ENCODE data around the gene RPP38. TPM values are rescaled to one million over a fixed set of nuclear protein-coding genes. Genes with fewer than 3 reads are reported as not detected.
A peak's percentile ranks its signal among the peaks of the same experiment; 100 is the strongest.

The RPP38 gene
- total RNA-seq, 2 experiments from 2014 or later: 27.8 to 28.5 TPM

DNA sequence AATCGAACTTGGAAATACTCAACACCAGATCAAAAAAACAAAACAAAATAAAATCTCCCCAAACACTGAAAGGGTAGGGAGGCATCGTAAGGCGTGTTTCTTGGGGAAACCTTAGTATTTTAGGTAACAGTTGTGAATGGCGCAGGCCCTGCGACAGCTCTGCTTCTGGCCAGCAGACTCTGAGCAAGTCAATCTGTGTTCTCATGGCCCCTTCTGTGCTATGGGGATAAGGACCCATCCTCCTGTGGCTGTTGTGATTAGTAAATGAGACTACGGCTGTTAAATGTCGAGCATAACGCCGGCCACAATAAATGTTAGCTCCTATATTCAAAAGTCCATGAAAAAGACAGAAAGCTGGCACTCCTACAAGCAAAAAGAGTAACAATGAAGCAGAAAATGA is 27.0 kb downstream of the RPP38 start:
- H3K27ac Mint-ChIP-seq: peak overlapping the region; percentile 62

DNA sequence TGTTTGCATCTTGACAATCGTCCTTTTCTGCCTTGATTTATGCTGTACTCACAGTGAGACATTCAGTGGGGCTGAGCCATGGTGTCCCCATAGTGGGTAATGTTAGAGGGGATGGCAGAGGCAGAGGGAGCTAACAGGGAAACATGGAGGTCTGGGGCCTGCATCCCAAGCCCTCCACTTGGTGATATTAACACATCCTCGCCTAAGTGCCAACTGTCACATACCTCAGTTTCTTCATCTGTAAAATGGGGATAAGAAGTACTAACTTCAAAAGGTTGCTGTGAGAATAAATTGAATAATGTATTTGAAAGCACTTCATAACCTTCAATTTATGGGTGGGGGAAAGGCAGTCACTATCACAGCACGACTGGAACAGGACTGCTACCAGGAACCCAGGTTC is 27.8 kb downstream of the RPP38 start:
- peaks cover 19% of the 10 kb centered on the region for H3K4me1 Mint-ChIP-seq
- no peaks in the 10 kb centered on the region for H3K9me3 Mint-ChIP-seq
- no peaks in the 10 kb centered on the region for H3K27me3 Mint-ChIP-seq
- peak overlapping the region; percentile 54 for H3K27ac Mint-ChIP-seq
- H3K4me3 Mint-ChIP-seq: no peak overlapping the region
- no peak for DNase-seq
- peaks cover 45% of the 10 kb centered on the region for H3K36me3 Mint-ChIP-seq

More for the DNA sequence above, 27.0 kb downstream of the RPP38 start:
- H3K9me3 Mint-ChIP-seq: no peaks in the 10 kb centered on the region
- H3K27me3 Mint-ChIP-seq: no peaks in the 10 kb centered on the region
- H3K36me3 Mint-ChIP-seq: peaks cover 49% of the 10 kb centered on the region
- DNase-seq: no peak
- H3K4me1 Mint-ChIP-seq: peaks cover 19% of the 10 kb centered on the region
- no peak overlapping the region for H3K4me3 Mint-ChIP-seq

DNA sequence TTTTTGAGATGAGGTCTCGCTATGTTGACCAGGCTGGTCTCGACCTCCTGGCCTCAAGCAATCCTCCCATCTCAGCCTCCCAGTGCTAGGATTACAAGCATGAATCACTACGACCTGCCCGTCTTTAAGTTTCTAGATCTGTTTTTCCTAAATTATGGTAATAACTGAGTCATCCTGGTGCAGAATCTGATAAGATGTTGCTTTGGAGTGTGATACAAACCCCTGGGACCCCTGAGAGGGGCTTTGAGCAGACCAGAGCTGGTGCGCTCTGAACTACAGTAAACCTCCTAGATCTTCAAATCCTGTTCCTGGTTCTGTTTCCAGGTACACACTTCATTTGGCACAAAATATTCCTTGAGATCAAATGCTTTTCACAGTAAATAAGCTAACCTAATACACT is 34.2 kb downstream of the RPP38 start:
- no peak overlapping the region for H3K27ac Mint-ChIP-seq

DNA sequence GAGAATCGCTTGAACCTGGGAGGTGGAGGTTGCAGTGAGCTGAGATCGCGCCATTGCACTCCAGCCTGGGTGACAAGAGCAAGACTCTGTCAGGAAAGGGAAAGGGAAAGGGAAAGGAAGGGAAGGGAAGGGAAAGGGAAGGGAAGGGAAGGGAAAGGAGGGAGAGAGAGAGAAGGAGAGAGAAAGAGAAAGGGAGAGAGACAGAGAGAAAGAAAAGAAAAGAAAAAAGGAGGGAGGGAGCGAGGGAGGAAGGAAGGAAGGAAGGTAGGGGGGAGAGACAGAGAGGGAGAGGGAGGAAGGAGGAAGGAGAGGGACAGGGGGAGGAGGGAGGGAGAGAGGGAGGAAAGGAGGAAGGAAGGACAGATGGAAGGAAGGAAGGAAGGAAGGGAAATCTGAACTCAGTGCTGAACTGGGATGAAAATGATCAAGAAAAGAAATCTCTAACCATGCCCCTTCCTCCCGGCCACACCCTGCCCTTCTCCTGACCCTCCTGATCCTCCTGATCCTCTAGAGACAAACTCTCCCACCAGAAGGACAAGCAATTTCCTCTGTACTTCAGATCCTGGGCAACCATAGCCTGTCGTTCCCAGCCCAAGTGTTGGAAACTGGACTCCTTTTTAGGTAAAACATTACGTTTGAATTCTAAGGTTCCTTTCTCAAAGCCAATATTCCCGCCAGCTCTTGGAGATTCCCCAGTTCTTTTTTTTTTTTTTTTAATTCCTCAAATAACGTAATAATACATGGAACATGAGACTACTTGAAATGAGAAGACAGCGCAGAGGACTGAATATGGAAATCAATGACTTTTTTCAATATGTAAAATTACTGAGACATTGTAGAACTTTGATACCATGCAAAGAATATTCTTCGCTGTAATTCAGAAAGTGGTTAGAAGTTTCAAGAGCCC is 39.2 kb downstream of the RPP38 start:
- H3K27me3 Mint-ChIP-seq: no peaks in the 10 kb centered on the region
- no peaks in the 10 kb centered on the region for H3K9me3 Mint-ChIP-seq
- H3K4me3 Mint-ChIP-seq: no peak overlapping the region
- no peak for DNase-seq
- peak overlapping the region; percentile 14 for H3K27ac Mint-ChIP-seq
- peaks cover 22% of the 10 kb centered on the region for H3K36me3 Mint-ChIP-seq
- peaks cover 14% of the 10 kb centered on the region for H3K4me1 Mint-ChIP-seq

More for the DNA sequence above, 34.2 kb downstream of the RPP38 start:
- DNase-seq: no peak
- no peak overlapping the region for H3K4me3 Mint-ChIP-seq
- H3K9me3 Mint-ChIP-seq: no peaks in the 10 kb centered on the region
- no peaks in the 10 kb centered on the region for H3K4me1 Mint-ChIP-seq
- no peaks in the 10 kb centered on the region for H3K27me3 Mint-ChIP-seq
- H3K36me3 Mint-ChIP-seq: peaks cover 32% of the 10 kb centered on the region

DNA sequence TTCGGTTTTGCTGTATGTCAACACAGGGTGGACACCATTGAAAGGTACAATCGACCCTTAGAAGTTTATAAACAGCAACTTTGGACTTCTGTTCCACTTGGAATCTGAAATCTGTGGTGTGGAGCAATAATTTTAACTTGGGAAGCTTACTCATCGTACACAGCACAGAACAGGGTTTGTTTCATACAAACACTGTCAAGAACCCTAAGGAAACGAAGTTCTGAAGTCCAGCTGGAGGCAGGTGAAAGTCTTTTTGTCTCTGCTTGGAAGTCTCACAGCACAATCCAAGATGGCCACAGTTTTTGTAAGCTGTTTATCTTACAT is 39.8 kb downstream of the RPP38 start:
- peaks cover 20% of the 10 kb centered on the region for H3K36me3 Mint-ChIP-seq
- no peaks in the 10 kb centered on the region for H3K27me3 Mint-ChIP-seq
- peaks cover 20% of the 10 kb centered on the region for H3K4me1 Mint-ChIP-seq

DNA sequence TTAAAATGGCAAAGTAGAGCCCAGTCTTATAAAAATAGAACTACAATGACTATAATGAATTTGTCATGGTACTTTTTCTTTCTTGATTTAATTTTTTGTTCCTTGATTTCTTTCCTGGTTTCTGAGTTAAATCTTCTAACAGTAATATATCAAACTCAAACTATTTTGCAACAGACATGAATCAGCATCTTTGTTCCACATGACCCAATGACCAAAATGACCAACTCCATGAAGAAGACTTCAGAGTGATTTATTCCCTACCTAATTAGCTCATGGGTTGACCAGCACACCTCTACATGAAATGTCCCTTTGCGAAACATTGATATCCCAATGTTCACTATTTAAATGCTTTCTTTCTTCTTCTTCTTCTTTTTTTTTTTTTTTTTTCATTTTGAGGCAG is 40.5 kb downstream of the RPP38 start:
- Mint-ChIP-seq H3K27me3 (no peaks in the 10 kb centered on the region), H3K27ac (no peak overlapping the region), H3K4me1 (peaks cover 27% of the 10 kb centered on the region), H3K36me3 (peaks cover 20% of the 10 kb centered on the region), H3K9me3 (no peaks in the 10 kb centered on the region), H3K4me3 (no peak overlapping the region)
- DNase-seq: no peak

More for the DNA sequence above, 39.8 kb downstream of the RPP38 start:
- H3K9me3 Mint-ChIP-seq: no peaks in the 10 kb centered on the region
- no peak overlapping the region for H3K27ac Mint-ChIP-seq
- no peak overlapping the region for H3K4me3 Mint-ChIP-seq
- no peak for DNase-seq

DNA sequence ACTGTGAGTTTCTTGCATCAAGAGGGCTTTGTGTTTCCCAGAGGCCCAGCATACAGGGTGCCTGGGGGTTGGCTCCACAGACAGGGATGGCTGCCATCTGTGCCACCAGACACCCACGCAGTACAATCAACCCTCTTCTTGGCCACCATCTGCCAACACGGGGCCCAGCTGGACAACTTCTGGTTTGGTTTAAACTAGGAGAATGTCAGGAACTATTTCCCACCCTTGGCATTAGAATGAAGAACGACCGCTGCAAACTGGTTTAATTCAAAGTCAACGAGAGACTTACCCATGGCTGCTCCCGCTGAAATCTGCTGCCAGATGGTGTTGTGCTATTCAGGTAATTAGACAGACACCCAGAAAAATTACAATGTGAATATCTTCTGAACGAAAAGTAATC is 43.5 kb downstream of the RPP38 start:
- Mint-ChIP-seq H3K4me1 (peaks cover 35% of the 10 kb centered on the region), H3K4me3 (no peak overlapping the region), H3K27ac (peak overlapping the region; percentile 39), H3K27me3 (no peaks in the 10 kb centered on the region), H3K9me3 (no peaks in the 10 kb centered on the region), H3K36me3 (peaks cover 14% of the 10 kb centered on the region)
- no peak for DNase-seq

DNA sequence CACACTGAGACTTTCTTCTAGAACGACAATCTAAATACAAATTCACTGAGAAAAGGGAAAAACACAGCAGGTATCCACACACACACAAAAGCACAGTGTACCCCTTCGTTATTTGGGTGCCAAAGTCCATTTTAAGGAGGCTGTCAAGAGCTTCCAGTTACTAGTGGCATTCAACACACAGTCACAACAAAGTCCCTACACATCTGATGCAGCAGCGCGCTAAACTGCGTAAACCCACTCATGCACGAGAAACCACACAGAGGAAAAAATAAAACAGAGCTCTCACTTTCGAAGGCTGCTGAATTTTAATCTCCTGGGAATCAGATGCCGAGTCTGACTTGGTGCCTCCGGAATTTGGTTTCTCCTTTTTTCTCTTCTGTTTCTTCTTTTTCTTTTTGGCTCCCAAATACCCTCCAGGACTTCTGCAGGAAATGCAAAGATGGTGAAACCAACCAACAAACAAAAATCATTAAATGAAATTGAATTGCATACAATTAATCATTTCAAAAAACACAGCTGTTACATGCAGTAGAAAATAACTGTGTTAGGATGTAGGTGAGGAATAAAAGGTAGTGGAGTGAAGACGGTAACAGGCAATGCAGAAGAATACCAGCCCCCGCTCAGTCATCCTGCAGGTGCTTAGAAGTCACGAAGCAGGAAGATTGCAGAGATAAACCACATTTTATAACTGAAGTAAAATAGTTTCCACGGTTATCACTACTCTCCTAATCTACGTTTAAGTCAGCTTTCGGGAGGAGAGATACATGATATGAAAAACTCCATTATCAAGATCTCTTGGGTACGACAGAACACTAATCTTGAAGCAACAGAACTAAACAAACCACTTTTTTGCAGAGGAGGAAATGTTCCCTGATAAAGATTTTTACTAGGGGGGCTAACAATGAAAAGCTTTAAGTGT is 44.2 kb downstream of the RPP38 start:
- H3K27ac Mint-ChIP-seq: peak overlapping the region; percentile 90
- peak; percentile 39 for DNase-seq

DNA sequence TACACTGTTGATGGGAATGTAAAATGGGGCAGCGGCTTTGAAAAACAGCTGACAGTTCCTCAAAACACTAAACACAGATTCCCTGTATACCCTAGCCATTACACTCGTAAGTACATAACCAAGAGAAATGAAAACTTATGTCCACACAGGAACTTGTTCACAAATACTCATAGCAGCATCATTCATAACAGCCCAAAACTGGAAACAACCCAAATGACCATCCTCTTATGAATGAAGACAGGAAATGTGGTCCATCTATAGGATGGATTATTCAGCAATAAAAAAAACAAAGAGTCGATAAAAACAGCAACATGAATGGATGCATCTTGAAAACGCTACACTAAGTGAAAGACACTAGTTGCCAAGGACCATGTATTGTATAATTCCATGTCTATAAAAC is 47.6 kb downstream of the RPP38 start:
- H3K27ac Mint-ChIP-seq: no peak overlapping the region
- no peak overlapping the region for H3K4me3 Mint-ChIP-seq
- H3K4me1 Mint-ChIP-seq: peaks cover 41% of the 10 kb centered on the region
- DNase-seq: no peak
- H3K9me3 Mint-ChIP-seq: peaks cover under 1% of the 10 kb centered on the region
- H3K36me3 Mint-ChIP-seq: peaks cover 8% of the 10 kb centered on the region
- no peaks in the 10 kb centered on the region for H3K27me3 Mint-ChIP-seq

More for the DNA sequence above, 44.2 kb downstream of the RPP38 start:
- H3K27me3 Mint-ChIP-seq: no peaks in the 10 kb centered on the region
- H3K36me3 Mint-ChIP-seq: peaks cover 14% of the 10 kb centered on the region
- peak overlapping the region; percentile 73 for H3K4me3 Mint-ChIP-seq
- H3K4me1 Mint-ChIP-seq: peaks cover 40% of the 10 kb centered on the region
- H3K9me3 Mint-ChIP-seq: no peaks in the 10 kb centered on the region

DNA sequence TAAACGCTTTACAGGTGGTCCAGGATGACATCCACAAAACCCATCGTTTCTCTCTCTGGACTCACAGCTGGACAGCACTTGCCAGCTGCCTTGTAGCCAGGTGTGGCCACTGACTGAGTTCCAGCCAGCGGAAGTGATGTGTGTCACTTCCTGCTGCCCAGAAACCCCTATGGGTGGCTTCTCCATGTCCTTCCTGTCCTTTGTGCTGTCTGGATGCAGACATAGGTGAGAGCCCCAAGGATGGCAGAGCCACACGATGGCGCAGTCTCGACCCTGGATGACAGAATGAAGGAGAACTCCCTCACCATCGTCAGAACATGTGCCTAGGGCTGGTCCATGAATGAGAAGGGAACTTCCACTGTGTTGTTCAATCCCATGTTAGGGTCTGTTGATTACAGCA is 49.2 kb downstream of the RPP38 start:
- DNase-seq: no peak
- no peaks in the 10 kb centered on the region for H3K36me3 Mint-ChIP-seq
- H3K27me3 Mint-ChIP-seq: no peaks in the 10 kb centered on the region
- H3K4me3 Mint-ChIP-seq: no peak overlapping the region
- peaks cover 3% of the 10 kb centered on the region for H3K9me3 Mint-ChIP-seq
- peaks cover 31% of the 10 kb centered on the region for H3K4me1 Mint-ChIP-seq
- peak overlapping the region; percentile 64 for H3K27ac Mint-ChIP-seq

DNA sequence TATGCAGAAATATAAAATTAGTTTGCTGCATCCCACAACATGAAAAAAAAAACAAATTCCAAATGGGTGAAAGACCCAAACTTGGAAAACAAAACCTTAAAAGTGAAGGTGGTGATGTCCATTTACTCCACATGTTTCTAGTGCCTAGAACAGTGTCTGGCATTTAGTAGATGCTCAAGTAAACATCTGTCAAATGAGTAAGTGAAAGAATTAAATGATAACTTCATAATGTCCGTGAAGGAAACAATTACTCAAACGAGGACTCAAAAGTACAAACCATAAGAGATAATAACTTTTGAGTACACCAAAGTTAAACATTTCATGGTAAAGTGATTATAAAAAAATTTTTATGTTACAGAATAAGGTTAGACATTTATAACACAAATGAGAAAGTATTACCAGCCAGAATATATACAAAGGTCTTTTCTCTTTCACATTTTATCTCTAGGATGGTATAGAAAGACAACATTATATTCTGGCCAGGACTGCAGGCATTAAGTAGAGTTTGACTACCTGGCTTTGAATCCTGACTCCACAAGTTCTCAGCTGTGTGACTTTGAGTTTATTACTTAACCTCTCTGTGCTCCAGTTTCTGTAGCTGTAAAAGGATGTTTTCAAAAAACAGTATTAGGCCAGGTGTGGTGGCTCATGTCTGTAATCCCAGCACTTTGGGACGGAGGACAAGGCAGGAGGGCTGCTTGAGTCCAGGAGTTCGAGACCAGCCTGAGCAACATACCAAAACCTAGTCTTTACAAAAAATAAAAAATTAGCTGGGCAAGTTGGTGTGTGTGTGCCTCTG is 50.6 kb downstream of the RPP38 start:
- no peak for DNase-seq
- H3K9me3 Mint-ChIP-seq: peaks cover 3% of the 10 kb centered on the region
- H3K27me3 Mint-ChIP-seq: no peaks in the 10 kb centered on the region
- H3K36me3 Mint-ChIP-seq: peaks cover 2% of the 10 kb centered on the region
- H3K4me3 Mint-ChIP-seq: no peak overlapping the region
- H3K4me1 Mint-ChIP-seq: peaks cover 19% of the 10 kb centered on the region
- H3K27ac Mint-ChIP-seq: no peak overlapping the region

DNA sequence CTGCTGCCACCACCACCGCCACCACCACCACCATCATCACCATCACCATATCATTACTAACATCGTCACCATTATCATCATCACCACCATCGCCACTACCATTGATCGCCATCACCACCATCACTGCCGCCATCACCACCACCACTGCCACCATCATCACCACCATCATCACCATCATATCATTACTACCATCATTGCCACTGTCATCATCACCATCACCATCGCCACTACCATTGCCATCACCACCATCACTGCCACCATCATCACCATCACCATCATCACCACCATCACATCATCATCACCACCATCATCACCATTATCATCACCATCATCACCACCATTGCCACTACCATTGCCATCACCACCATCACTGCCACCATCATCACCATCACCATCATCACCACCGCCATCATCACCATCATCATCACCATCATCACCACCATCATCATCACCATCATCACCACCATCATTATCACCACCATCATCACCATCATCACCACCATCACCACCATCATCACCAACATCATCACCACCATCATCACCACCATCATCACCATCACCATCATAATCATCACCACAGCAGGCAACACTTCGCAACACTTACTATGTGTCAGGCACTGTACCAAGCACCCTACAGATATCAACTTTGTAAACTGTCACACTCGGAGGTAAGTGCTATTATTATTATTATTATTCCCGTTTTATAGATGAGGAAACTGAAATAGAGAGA is 52.1 kb downstream of the RPP38 start:
- no peak overlapping the region for H3K27ac Mint-ChIP-seq
- H3K36me3 Mint-ChIP-seq: peaks cover 2% of the 10 kb centered on the region
- DNase-seq: no peak
- H3K27me3 Mint-ChIP-seq: no peaks in the 10 kb centered on the region
- H3K9me3 Mint-ChIP-seq: peaks cover 3% of the 10 kb centered on the region
- H3K4me3 Mint-ChIP-seq: no peak overlapping the region
- peaks cover 14% of the 10 kb centered on the region for H3K4me1 Mint-ChIP-seq

DNA sequence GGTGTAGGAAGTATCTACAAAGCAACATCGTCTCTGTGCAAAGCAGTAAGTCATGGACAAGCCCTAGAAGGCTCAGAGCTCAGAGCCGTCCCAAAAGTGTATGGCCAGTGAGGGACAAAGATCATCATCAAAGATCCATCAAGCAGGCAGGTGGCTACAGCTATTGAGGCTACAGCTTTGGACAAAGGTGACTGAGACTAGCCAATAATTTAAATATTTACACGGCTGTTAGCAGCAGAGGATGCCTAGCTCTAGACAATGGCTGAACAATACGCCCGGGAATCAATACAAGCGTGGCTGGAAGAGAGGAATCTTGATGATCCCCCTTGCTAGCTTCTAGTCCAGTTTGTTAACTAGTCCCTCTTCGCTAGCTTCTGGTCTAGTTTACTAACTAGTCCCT is 53.4 kb downstream of the RPP38 start:
- Mint-ChIP-seq H3K4me3 (no peak overlapping the region), H3K36me3 (peaks cover 2% of the 10 kb centered on the region), H3K27me3 (no peaks in the 10 kb centered on the region), H3K27ac (no peak overlapping the region), H3K9me3 (peaks cover 3% of the 10 kb centered on the region), H3K4me1 (peaks cover 17% of the 10 kb centered on the region)
- DNase-seq: no peak

DNA sequence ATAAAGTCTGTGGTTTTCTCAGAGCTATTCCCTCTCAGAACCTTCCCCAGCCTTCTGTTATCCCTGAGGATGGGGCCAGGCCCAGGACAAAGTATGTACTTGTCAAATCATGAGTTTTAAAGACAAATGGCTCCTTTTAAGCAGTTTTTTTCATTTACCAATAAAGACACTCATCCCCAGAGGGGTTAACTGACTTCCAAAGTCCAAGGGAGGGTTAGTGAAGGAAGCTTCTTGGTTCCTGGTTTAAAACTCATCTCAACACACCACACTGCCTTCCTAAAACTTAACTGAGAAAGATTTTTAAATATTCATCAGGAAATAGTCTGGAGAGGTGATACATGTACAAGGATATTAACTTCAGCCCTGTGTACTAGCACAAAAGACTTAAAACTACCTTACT is 55.4 kb downstream of the RPP38 start:
- Mint-ChIP-seq H3K4me3 (no peak overlapping the region), H3K27ac (no peak overlapping the region), H3K27me3 (no peaks in the 10 kb centered on the region), H3K9me3 (peaks cover 3% of the 10 kb centered on the region), H3K36me3 (peaks cover 8% of the 10 kb centered on the region), H3K4me1 (peaks cover 15% of the 10 kb centered on the region)
- DNase-seq: no peak
